Adrenal gland (tissue), 12 donors: ENCODE results near the gene PRSS22. TPM values are rescaled to one million over a fixed set of nuclear protein-coding genes. Genes with fewer than 3 reads are reported as not detected.

ENCODE experiments used
- DNase-seq, 7 donors: peaks; one replicate each; pipeline ENCODE4 v3.0.0-alpha.2; 2019 to 2020
- H3K27ac ChIP-seq, 5 donors: fragments of 200-600 bp; sonication (generic) in 4 of 5; 1 replicate in 3 of 5; 2 replicates in 2 of 5; pipeline versions ENCODE4 v1.5.1 to v1.8.0; 2016 to 2020; ENCODE audit warnings: mild to moderate bottlenecking in 1 of 5
- H3K27me3 ChIP-seq: fragments of 200-600 bp; 2 replicates; pipeline ENCODE4 v1.8.0; 2021
- H3K36me3 ChIP-seq, 2 donors: fragments of 200-600 bp; replicated peaks in 1 of 2; 1 replicate in 1 of 2; 2 replicates in 1 of 2; pipeline versions ENCODE4 v1.5.1 to v1.8.0; 2018 to 2022
- H3K4me1 ChIP-seq, 2 donors: fragments of 200-600 bp; replicated peaks in 1 of 2; 1 replicate in 1 of 2; 2 replicates in 1 of 2; pipeline versions ENCODE4 v1.5.1 to v1.8.0; 2018 to 2021
- H3K4me3 ChIP-seq, 4 donors: fragments of 200-600 bp; sonication (generic) in 3 of 4; one replicate each; pipeline ENCODE4 v1.5.1; 2016 to 2018
- H3K9me3 ChIP-seq, 3 donors: fragments of 200-600 bp; sonication (generic) in 1 of 3; replicated peaks in 1 of 3; 1 replicate in 2 of 3; 2 replicates in 1 of 3; pipeline versions ENCODE4 v1.5.1 to v1.8.0; 2016 to 2021
- POLR2A ChIP-seq, 2 donors: fragments of 450-650 bp; IDR thresholded peaks; one replicate each; pipeline ENCODE4 v1.6.1; 2017; ENCODE audit warnings: antibody characterized with exemption in 2 of 2, mild to moderate bottlenecking in 2 of 2, moderate library complexity in 1 of 2
- WGBS, 4 donors: extraction: QIAGEN DNeasy Blood & Tissue Kit in 2 of 4; methylation state at CpG; one replicate each; pipeline versions ENCODE4 v1.1.5 to v1.1.7; 2013 to 2017; 5-methylcytosine and 5-hydroxymethylcytosine counted together
- intact Hi-C, 2 donors: fragments of 100-400 bp; cut with DNase I; formaldehyde crosslinking; loops; one replicate each; pipeline versions ENCODE4 v1.14.1 to v1.15.0; 2022 to 2023
- polyA plus RNA-seq, 3 donors: library from polyadenylated mRNA; stranded (reverse); fragments of 200-250 nt in 2 of 3; fragments of 350-450 nt in 1 of 3; fragmentation: Illumina TruSeq in 1 of 3; extraction: RNeasy Lipid Tissue Mini Kit (QIAGEN cat#74804) in 1 of 3; gene quantifications; one replicate each; pipeline ENCODE4 v1.2.3, GENCODE V29; 2013 to 2014
- total RNA-seq, 9 donors: library from RNA; depleted of rRNA in 4 of 9; stranded (reverse); fragments of >200 nt in 4 of 9; fragments of 120-200 nt in 1 of 9; fragmentation: NEBNext Ultra II Directional in 1 of 9; extraction: Animal tissue kit (Norgen Biotek cat#: 25700) in 1 of 9; gene quantifications; one replicate each; pipeline versions ENCODE4 v1.1.0 to v1.2.4, GENCODE V29; 2013 to 2023
- TF ChIP-seq, protein P1 (sequence below), 6 experiments: fragments of 450-650 bp in 4 of 6; fragments of 200-600 bp in 2 of 6; sonication (generic) in 1 of 6; IDR thresholded peaks; 1 replicate in 5 of 6; 2 replicates in 1 of 6; pipeline versions ENCODE4 v1.5.1 to v1.8.0; 2016 to 2021; ENCODE audit warnings: antibody characterized with exemption in 6 of 6, mild to moderate bottlenecking in 2 of 6, moderate library complexity in 1 of 6
- donor health status: healthy with polysubstance abuse.
- donor health status: Bipolar disorder and iron deficiency.
- donor health status: DM: yes; HTN: yes; CAD: no.
- donor health status: DM: no; HTN: no; CAD: no.
- donor health status: DM: no; HTN: no; CAD: no.
- donor health status: DM: yes; HTN: yes; CAD: no.

PRSS22 gene
- total and polyA plus RNA-seq, 12 donors, result 0.07 to 0.41 (median 0.32) TPM; not detected in 9

DNA sequence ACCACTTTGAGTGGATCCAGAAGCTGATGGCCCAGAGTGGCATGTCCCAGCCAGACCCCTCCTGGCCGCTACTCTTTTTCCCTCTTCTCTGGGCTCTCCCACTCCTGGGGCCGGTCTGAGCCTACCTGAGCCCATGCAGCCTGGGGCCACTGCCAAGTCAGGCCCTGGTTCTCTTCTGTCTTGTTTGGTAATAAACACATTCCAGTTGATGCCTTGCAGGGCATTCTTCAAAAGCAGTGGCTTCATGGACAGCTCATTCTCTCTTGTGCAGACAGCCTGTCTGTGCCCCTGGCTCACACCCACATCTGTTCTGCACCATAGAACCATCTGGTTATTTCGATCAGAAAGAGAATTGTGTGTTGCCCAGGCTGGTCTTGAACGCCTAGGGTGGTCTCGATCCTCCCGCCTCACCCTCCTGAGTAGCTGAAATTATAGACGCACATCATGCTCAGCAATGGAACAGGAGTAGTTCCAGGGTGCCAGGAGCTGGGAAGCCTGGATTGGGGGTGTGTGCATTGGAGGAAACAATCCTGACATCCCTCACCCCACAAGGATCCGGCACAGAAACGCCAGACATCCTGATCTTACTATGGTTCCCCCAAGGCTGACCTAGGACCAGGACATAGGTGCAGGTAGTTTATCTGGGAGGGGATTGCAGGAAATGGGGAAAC is 36.3 kb downstream of the PRSS22 start:
- peak in 1 of 7 donors; percentile 2 for DNase-seq
- H3K27ac ChIP-seq, result no peak overlapping the region
- TF ChIP-seq, protein P1, sequence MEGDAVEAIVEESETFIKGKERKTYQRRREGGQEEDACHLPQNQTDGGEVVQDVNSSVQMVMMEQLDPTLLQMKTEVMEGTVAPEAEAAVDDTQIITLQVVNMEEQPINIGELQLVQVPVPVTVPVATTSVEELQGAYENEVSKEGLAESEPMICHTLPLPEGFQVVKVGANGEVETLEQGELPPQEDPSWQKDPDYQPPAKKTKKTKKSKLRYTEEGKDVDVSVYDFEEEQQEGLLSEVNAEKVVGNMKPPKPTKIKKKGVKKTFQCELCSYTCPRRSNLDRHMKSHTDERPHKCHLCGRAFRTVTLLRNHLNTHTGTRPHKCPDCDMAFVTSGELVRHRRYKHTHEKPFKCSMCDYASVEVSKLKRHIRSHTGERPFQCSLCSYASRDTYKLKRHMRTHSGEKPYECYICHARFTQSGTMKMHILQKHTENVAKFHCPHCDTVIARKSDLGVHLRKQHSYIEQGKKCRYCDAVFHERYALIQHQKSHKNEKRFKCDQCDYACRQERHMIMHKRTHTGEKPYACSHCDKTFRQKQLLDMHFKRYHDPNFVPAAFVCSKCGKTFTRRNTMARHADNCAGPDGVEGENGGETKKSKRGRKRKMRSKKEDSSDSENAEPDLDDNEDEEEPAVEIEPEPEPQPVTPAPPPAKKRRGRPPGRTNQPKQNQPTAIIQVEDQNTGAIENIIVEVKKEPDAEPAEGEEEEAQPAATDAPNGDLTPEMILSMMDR (IDR thresholded peaks at IDR 0.05), result no peak
- TF ChIP-seq POLR2A (IDR thresholded peaks at IDR 0.05), result no peak
- intact Hi-C loops, result no loop called here
- no peaks in the 10 kb centered on the region for H3K4me1 ChIP-seq
- H3K36me3 ChIP-seq, result no peaks in the 10 kb centered on the region
- 58 to 75% (median 66%) methylated on average over 9 of the region's 9 CpGs for WGBS, 4 donors
- no peaks in the 10 kb centered on the region for H3K27me3 ChIP-seq
- H3K4me3 ChIP-seq, result no peak overlapping the region
- H3K9me3 ChIP-seq, result no peaks in the 10 kb centered on the region

DNA sequence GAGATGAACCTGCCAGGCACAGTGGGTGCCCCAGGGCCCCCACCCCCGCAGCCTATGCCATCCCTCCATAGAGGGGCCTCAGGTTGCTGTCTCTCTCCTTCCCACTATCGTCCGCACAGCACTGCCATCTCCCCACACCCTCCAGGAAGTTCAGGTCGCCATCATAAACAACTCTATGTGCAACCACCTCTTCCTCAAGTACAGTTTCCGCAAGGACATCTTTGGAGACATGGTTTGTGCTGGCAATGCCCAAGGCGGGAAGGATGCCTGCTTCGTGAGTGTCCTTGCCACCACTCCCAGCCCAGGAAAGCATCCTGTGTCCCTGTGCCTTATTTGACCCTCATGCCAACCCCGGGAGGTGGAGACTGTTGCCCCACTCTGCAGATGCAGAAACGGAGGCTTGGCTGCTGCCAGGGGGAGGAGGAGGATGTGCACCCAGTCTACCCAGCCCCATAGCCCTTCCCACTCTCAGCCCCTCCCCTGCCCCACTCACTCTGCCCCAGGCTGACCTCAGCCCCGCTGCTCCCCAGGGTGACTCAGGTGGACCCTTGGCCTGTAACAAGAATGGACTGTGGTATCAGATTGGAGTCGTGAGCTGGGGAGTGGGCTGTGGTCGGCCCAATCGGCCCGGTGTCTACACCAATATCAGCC is 37.0 kb downstream of the PRSS22 start:
- DNase-seq, result peak in 1 of 7 donors; percentile 4
- intact Hi-C loops, result no loop called here
- no peaks in the 10 kb centered on the region for H3K9me3 ChIP-seq
- H3K36me3 ChIP-seq, result no peaks in the 10 kb centered on the region
- H3K4me3 ChIP-seq, result no peak overlapping the region
- H3K4me1 ChIP-seq, result no peaks in the 10 kb centered on the region
- 75 to 80% (median 77%) methylated on average over 10 to 14 of the region's 14 CpGs for WGBS, 4 donors
- TF ChIP-seq POLR2A (IDR thresholded peaks at IDR 0.05), result no peak
- TF ChIP-seq, protein P1 (IDR thresholded peaks at IDR 0.05), result no peak
- H3K27me3 ChIP-seq, result no peaks in the 10 kb centered on the region
- H3K27ac ChIP-seq, result no peak overlapping the region

DNA sequence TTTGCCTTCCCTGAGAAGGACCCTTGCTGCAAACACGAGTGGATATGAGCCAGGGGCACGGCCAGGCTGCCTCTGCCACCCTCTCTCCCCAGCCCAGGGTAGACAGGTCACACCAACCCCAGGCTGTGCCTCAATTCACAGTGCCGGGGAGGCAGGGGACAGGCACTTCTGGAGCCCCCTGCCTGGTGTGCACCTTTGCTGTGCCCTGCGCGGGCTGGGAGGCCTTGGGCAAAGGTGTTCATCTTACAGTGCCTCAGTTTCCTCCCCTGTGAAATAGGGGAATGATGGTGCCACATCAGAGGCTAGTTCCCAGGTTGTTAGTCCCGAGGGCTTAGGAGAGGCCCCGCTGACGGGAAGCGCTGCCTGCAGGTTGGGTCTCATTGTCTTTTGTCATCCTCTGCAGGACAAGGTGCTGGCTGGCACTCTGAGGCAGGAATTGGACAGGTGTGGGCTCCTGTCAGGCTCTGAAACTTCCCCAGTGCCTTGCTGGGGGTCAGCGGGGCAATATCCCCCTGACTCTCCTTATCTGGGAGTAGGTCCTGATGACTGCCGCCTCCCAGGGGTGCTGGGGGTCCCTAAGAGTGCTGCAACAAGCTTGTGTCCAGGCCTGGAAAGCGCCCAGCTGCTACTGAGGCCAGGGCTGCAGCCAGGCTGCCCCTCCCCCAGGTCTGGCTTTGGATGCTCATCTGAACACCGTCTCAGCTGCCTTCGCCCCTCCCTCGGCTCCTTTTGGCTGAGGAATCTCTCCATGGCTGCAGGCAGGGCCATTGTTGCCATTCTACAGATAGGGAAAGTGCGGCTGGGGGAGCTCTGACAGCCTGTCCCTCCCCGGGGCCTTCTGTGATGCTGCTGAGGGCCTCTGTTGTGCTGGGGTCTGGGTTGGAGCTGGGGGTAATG is 37.8 kb downstream of the PRSS22 start:
- WGBS, 4 donors, result 64 to 78% (median 69%) methylated on average over 9 to 17 of the region's 17 CpGs
- no peaks in the 10 kb centered on the region for H3K9me3 ChIP-seq
- H3K36me3 ChIP-seq, result no peaks in the 10 kb centered on the region
- no peak overlapping the region for H3K27ac ChIP-seq
- TF ChIP-seq POLR2A (IDR thresholded peaks at IDR 0.05), result no peak
- TF ChIP-seq, protein P1 (IDR thresholded peaks at IDR 0.05), result no peak
- H3K4me1 ChIP-seq, result no peaks in the 10 kb centered on the region
- DNase-seq, result peak in 1 of 7 donors; percentile 4
- no peak overlapping the region for H3K4me3 ChIP-seq
- intact Hi-C loops, result no loop called here
- no peaks in the 10 kb centered on the region for H3K27me3 ChIP-seq
